DND-41 (cell line): ENCODE results near the gene ALG12.

Experiments used
- EZH2 ChIP-seq: IDR thresholded peaks from 3 replicates; pipeline ENCODE4 v1.6.1; 2012; ENCODE audit warnings: borderline replicate concordance, low read depth, mild to moderate bottlenecking, moderate library complexity, low read length, inconsistent platforms; ENCODE audit not compliant: severe bottlenecking
- TF ChIP-seq, protein P1 (sequence below): IDR thresholded peaks from 2 replicates; pipeline ENCODE4 v1.5.1; 2012; ENCODE audit warnings: borderline replicate concordance, low read length, moderate library complexity, mild to moderate bottlenecking; ENCODE audit not compliant: poor library complexity, severe bottlenecking; ENCODE audit errors: extremely low read depth

DNA sequence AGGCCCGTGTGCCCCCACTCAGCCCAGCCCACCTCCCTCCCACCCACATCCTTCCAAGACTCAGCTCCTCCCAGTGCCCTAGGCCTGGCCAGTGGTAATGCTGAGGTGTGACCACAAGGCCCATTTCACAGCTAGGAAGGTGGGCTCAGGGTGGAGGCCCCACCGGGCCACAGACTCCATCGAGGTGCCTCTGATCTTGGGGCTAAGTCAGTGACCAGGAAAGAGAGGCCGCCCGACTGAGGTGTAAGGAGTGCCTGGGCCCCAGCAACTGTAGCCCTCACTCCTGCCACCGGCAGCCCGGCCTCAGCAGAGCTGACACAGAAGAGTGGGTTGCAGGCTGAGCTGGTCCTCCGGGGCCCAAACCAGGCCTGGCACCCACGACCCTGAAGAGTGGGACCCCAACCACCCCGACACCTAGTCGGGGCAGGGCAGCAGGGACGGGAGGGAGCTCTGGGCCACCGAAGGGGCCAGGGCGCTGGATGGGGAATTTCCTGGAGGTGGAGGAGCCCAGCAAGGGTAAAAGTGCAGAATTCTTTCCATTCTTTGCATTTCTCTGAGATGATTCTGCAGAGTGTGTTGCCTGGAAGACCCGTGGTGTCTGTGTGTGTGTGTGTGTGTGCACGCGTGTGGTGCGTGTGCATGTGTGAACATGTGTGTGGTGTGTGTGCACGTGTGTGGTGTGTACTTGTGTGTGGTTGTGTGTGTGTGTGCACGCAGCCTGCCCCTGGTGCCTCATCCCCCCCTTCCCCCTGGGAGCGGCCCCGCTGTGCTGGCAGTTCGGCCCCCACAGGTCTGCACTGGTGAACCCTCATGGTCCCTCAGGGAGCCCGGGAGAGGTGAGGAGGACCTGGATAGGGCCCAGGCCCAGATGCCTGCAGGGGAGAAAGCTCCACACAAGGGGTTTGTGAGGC lies 34.0 kb upstream of the ALG12 start:
- no peak for TF ChIP-seq EZH2
- TF ChIP-seq, protein P1, sequence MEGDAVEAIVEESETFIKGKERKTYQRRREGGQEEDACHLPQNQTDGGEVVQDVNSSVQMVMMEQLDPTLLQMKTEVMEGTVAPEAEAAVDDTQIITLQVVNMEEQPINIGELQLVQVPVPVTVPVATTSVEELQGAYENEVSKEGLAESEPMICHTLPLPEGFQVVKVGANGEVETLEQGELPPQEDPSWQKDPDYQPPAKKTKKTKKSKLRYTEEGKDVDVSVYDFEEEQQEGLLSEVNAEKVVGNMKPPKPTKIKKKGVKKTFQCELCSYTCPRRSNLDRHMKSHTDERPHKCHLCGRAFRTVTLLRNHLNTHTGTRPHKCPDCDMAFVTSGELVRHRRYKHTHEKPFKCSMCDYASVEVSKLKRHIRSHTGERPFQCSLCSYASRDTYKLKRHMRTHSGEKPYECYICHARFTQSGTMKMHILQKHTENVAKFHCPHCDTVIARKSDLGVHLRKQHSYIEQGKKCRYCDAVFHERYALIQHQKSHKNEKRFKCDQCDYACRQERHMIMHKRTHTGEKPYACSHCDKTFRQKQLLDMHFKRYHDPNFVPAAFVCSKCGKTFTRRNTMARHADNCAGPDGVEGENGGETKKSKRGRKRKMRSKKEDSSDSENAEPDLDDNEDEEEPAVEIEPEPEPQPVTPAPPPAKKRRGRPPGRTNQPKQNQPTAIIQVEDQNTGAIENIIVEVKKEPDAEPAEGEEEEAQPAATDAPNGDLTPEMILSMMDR, result no peak
